ENCODE data around the gene ATP5IF1.
A peak's percentile ranks its signal among the peaks of the same experiment; 100 is the strongest.

Gene ATP5IF1

DNA sequence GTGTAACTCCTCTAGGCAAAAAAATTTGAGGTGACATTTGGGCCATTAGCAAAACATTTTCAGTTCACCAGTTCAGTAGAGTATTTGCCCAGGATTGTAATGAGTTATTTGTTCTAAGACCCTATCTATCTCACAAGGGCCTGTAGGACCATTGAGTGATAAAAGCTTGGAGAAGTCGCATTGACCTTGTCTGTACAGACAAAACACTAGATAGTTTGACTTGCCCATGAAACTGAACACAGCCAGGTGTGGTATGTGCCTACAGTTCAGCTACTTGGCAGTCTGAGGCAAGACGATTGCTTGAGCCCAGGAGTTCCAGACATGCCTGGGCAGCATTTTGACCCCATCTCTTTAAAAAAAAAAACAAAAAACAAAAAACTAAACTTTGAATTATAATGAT, 3.1 kb downstream of the ATP5IF1 start:
- no peak for DNase-seq

DNA sequence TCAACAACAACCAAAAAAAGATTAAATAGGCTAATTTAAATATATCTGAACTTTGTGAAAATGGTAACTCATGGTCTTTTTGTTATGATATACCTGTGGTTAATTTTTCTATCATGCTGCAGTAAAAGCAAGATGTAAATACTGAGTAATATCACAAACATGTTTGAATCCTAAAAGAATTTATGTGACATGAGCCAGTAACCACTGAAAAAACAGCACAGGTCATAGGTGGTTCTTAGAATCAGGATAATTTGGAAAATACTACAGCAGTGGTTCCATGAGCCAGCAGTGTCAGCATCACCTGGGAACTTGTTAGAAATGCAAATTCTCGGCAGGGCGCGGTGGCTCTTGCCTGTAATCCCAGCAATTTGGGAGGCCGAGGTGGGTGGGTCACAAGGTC, 4.1 kb downstream of the ATP5IF1 start:
- no peak for DNase-seq

DNA sequence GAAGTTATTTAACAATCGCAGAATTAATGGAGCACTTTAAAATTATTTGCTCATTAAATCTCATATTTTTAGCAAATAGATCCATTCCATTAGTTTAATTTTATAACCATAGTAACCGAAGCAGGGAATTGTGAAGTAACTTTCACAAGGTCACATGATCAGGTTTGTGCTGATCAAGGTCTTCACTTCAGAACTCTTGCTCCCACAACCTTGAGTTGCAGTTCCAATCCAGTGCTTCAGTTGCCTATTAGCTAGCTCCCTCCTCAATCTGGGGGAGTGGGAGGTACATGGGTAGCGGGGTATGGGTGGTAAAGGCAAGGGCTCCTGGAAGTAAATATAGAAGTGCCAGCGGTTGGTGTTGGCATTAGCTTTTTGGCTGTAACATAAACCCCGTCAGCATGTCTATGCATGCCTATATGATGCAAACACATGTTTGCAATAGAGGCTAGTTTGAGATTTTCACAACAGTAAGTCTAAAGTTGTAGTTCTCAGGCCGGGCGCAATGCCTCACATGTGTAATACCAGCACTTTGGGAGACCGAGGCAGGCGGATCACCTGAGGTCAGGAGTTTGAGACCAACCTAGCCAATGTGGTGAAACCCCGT, 5.8 kb downstream of the ATP5IF1 start:
- DNase-seq, result no peak

DNA sequence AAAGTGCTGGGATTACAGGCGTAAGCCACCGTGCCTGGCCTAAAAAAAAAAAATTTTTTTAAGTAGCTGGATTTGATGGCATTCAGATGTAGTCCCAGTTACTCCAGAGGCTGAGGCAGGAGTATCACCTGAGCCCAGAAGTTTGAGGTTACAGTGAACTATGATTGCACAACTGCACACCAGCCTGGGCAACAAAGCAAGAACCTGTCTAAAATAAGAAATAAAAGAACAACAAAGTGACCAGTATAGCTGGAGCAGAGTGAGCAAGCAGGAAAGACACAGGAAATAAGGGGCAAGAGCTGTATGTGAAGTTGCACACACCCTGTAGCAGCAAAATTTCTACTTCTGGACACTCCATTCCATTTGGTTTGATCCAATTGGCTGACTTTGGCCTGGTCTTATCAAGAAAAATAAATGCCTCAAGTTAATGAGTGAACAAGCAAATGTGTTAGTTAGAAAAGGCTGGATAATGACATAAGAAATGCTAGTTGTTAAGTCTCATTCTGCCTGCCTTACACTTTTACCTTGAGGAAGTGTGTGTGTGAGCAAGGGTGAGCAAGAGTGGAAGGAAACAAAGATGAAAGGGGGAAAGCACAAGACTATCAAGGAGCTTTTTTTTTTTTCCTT, 7.9 kb downstream of the ATP5IF1 start:
- no peak for DNase-seq

DNA sequence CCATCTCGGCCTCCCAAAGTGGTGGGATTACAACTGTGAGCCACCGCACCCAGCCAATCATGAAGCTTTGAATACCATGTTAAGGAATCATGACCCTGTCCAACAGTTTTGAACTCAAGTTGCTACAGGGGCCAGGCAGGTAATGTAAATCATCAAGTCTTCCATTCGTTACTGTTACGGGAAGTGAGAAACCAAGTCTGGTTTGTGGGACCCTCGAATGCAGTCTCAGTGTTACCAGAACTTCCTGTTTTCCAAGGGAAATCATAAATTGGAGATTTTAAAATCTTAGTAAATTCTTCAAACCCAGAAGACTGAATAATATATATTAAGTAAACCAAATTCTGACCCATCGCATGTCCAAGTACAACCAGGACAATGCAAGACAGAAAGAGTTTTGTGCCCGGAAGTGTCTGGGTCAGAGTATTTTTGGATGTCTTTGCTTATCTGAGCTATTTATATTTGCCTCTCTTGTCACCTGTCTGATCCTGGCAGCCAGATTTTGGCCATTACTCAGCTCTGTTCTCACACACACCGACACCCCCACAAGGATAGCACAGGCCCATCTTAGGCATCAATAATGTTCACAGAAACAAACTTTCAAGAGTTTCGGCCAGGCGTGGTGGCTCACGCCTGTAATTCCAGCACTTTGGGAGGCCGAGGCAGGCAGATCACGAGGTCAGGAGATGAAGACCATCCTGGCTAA, 8.8 kb downstream of the ATP5IF1 start:
- peak; percentile 61 for DNase-seq

DNA sequence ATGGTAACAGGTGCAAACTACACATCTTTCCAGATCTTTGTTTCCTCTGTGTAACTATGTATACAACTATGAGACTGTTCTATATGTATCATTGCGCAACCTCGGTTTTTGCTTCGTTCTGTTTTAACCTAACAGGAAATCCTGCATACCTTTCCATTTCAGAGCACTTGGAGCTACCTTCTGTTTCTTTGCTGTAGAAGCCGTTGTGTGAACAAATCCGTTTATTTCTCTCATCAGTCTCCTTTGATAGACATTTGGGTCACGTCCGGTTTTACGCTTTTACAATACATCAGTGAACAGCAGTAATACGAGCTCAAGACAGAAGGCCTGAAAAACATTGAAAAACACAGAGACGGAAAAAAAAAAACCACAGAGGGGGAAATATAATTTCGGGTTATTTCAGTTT, 10.5 kb downstream of the ATP5IF1 start:
- DNase-seq, result peak; percentile 74

DNA sequence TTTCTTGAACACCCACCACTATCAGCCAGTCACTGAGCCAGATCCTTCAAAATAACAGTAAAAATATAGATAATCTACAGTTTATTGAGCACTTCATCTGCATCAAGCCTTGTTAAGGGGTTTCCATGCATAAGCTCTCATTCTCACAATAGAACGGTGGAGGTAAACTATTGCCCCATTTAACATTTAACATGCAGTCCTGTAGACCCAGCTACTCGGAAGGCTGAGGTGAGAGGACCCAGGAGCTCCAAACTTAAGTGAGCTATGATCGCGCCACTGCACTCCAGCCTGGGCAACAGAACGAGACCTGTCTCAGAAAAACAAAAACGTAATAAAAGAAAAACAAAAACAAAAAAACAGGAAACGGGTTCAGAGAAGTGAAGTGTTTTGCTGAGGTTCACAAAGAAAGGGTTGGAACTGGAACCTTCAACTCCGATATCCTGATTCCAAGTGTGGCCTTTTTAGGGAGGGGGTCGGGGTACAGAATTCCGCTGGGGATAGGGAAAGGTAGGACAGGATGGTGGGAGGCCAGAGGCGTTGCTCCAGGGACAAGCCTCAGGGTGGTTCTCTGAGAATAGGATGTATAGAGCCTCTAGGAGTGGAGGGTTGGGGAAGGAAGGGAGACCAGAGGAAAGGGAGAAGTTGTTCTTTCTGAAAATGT, 11.8 kb downstream of the ATP5IF1 start:
- no peak for DNase-seq

DNA sequence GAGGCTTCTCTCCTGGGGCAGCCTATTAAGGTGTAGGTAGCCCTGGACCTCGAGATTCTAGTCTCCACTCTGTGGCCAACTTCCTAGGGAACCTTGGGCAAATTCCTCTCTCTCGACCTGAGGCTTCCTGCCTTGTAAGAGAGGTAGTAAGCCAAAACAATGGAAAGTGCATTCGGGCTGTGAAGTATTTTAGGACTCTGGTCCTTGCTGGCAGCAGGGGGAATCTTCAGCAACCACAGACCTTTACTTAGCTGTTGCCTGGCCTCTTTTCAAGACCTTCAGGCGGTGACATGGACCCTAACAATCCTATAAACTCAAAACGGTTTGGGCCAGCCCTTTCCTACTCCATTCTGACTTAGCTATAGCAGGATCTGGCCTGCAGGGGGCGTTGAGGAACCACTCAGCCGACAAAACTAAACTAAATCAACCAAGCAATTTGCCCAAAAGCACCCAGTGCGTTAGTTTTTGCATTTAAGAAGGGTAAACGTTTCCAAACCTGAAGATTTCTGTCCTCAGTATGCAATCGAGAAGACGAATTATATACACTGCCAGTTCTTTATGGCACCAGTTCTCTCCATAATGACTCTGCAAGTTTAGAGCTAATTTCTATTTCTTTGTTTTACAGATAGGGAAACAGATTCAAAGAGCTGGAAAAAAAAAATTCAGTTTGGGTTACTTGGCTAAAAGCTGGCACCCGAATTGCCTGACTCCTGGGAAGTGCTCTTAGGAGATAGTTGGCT, 12.5 kb downstream of the ATP5IF1 start:
- DNase-seq, result peak; percentile 70

DNA sequence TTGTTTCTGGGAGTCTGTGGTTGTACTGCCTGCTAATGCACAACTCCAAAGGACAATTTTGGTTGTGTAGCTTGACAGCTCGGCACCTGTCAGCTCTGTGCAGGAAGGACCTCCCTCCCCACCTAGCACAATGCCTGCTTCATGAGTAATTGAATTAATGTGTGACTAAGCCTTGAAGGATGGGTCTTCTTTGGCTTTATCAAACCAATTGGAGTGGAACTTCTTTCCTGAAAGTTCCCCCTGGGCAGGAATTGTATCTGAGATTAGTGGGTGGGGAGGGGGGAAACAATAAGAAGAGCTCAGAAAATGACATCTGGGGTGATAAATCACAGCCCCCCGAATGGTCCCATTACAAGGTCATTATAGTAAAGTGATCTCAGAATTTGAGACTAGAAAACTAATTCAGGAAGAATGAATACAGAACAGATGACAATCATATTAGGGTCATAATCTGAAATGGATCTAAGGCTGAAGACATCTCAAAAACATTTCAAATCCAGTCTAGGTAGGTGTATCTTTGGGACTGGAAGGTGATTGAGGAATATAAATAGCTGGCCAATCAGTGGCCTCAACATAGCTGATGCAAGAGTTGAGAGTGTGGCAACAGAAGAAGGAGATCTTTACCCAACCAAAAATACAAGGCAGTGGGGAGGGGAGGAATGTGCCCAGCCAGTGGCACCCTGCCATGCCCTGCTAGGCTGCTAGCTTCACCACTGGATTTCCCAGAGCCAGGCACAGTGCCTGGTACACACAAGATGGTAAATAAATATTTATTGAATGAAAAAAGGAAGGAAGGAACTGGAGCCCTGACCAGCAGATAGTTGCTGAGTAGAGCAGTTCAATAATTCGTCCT, 13.3 kb downstream of the ATP5IF1 start:
- DNase-seq, result peak; percentile 68

DNA sequence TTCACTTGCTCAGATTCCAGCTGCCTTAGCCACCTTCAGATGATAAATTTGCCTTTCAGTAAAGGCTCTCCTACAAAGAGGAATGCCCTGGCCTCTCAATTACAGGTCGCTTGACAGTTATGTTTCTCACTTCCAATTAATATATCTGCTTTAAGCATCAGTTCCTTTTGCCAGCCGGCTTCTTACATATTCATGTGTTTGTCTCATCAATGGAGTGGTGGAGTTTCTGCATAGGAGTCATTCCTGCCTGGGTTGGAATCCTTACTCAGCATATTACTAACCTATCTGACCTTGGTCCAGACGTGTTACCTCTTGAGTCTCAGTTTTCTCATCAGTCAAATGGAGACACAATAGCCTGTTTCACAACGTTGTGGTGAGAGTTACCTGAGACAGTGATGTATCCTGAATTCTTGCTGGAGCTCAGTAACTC, 14.0 kb downstream of the ATP5IF1 start:
- no peak for DNase-seq

DNA sequence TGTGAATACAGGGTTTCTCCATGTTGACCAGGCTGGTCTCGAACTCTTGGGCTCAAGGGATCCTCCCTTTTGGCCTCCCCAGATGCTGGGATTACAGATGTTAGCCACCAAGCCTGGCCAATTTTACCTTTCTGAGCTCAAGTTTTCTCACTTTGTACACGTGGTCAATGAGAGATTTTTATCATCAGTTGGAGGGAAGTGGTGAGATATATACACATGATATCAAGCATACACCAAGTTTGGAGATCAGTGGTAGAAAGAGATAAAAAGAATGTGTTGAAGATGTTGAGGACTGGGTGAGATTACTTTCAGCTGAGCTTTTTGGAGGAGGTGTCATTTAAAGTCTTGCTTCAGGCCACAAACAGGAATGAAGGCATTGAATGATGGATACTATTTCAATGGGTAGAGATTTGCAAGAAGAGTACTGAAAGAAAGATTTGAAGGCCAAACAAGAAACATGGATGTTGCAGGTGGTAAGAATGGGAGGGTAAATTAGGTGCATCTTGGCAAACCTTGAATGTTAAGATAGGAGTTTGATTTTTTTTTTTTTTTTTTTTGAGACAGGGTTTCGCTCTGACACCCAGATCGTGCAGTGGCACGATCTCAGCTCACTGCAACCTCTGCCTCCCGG, 20.4 kb downstream of the ATP5IF1 start:
- no peak for DNase-seq

DNA sequence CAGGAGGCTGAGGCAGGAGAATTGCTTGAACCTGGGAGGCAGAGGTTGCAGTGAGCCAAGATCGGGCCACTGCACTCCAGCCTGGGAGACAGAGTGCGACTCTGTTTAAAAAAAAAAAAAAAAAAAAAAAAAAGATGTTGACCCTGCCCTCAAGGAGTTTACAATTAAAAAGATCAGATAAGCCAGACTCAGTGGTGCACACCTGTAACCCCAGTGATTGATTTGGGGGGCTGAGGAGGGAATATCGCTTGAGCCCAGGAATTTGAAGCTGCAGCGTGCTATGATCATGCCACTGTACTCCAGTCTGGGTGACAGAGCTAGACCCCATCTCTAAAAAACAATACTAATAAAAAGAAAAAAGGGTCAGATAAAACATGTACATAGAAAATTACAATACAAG, 21.8 kb downstream of the ATP5IF1 start:
- no peak for DNase-seq

DNA sequence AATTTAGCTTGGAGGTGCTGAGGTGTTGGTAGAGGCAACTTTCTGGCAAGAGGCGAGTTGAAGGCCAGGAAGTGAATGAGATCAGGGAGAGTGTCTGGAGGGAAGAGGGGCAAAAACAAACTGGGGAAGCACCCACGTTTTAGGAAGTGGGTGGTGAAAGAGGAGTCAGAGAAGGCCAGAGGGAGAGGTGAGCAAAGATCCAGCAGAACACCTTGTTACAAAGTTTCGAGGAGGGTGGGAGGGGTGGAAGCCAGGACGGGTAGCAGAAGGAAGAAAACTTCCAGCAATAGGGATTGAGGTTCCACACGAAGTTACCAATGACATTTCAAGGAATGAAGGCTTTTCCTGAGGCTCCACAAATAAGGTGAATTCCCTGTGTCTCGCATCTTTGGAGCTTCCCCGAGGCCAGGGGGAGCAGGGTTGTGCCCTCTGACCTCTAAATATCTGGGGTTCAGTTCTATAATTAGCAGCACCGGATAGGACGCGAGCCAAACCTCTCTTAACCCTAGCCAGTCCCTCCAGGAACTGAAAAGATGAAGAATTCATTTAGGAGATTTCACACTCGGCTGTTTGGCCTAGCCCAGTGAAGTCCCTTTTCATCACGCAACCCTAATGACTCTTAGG, 22.8 kb downstream of the ATP5IF1 start:
- peak; percentile 26 for DNase-seq

DNA sequence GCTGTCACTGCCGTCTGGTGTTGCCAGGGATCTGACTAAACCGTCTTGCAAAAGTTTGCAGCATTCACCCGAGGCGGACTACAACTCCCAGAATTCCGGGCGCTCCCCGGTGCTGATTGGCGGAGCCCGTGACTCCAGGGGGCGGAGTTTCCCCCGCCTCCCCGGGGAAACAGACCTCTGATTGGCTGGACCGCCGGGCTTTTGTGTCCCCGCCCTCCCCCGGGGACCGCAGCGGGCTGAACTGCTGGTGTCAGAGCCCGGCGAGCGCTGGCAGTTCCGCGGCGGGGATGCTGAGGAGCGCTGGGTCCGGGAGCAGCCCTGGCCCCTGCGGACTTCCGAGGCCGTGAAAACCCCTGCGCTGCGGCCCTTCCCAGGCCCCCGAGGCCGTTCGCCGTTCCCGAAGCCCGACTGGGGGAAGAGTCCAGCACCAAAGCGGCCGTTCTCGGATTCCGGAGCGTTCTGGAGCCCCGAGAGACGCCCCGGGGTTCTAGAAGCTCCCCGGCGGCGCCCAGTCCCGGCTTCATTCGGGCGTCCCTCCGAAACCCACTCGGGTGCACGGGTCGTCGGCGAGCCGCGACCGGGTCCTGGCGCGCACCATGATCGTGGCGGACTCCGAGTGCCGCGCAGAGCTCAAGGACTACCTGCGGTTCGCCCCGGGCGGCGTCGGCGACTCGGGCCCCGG, 23.5 kb downstream of the ATP5IF1 start, which contains the start of gene SESN2:
TSS of gene SESN2 (plus strand) at position 267 of the 682 bp plus-strand sequence. CDS start at position 597, 330 bp downstream.
- peak; percentile 99 for DNase-seq

DNA sequence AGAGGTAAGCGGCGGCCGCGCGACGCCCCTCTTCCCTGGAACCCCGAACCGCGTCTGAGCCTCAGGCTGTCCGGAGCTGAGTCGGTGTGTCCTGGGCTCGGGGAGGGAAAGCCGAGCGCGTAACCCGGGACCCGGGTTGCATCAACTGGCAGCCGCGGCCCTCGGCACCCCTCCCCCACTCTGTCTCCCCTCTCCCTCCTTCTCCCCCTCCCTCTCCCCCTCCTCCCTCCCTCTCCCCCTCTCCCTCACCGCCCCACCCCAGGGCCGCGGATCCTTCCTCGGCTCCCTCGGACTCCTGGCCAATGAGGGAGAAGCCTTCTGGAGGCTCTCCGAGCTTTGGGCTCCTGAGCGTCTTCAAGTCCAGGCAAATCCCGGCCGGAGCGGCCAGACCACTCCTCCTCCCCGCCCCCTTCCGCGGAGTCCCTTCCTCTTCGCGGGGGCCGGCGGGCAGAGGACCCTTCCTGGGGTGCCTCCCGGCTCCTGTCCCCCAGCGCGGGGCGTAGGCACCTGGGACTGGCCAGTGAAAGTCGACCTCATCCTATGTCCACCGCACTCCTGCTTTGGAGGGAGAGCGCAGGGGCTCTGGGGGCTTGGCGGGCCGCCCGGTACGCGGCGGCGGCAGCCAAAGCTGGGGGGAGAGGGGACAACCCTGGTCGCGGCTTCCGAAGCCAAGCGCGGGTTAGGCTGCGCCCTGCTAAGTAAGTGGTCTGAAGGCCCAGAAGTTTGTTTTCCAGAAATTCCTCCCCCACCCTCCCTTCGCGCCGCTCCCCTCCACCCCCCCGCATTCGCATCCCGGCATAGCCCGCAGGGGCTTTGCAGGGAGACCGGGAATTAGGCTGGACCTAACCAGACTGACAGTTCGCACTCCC, 24.2 kb downstream of the ATP5IF1 start:
- DNase-seq, result no peak

DNA sequence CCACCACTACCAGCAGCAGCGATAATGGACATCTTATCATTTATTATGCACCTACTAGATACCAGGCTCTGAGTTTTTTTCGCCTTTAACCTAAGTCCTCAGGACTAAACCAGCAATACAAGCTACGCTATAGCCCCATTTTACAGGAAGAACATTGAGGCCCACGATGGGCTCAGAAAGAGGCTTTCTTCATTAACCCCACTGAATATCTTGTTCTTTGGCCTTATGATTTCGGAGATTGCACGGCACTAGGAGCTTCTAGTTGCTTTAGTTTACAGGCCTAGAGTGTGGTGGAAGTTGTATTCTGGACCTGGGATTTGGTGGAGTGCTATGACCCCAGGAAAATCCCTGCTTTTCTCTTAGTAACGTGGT, 24.9 kb downstream of the ATP5IF1 start:
- no peak for DNase-seq

DNA sequence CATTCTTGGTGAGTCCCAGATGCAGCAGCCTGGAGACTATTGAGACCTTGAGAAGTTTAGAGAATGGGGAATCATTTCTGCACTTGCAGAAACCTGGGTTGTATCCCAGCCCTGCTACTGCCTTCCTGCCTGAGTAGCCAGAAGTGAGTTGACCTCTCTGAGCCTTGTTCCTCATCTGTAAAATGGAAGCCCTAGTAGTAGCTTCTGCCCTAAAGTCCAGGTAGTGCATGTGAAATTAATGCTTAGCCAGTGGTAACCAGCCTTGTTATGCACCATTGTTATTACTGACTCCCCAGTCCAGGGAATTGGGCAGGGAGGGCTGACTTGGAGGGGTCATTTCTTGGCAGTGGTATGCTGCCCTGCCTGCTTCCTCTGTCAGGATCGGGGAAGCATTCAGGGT, 29.0 kb downstream of the ATP5IF1 start:
- no peak for DNase-seq

DNA sequence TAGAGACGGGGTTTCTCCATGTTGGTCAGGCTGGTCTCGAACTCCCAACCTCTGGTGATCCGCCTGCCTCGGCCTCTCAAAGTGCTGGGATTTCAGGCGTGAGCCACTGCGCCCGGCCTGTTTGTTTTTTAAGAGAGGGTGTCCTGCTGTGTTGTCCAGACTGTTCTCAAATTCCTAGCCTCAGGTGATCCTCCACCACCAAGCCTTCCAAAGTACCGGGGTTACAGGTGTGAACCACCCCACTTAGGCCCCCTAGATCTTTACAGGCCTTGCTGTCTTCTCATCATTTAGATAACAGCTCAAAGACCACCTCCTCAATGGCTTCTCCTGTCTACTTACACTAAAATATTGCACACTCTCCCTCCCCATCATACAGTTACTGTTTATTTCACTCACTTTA, 29.7 kb downstream of the ATP5IF1 start:
- no peak for DNase-seq

DNA sequence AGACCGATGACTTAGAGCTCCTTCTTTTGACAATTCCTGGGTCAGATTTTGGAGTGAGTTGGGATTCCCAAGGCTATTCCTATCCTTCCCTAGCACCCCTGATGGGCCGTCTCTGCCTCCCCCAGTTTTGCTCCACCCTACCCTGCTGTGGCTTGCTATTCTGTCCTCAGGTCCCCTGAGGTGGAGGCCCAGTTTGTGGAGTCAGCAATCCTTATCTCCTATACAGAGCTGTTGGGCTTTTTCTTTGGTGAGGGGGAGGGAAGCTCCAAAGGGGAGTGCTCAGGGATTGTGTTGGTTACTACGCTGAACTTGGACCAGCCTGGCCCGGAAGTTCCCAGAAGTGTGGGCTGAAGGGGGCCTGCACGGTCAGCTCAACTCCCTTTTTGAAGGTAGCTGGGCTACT, 31.0 kb downstream of the ATP5IF1 start:
- no peak for DNase-seq
